Measurements from ENCODE around the gene LRMDA.

- no peak for TF ChIP-seq CTCF (conservative IDR thresholded peaks at IDR 0.05; ENCODE audit: low read depth, low read length)
- TF ChIP-seq EZH2 (IDR thresholded peaks at IDR 0.05; ENCODE audit: borderline replicate concordance, low read depth, low read length, poor library complexity, severe bottlenecking) = no peak
Observed at GRCh38 chr10:76395251-76395650, 963.8 kb downstream of the LRMDA start.
